WERI-Rb-1 (cell line): Measurements from ENCODE around the gene IL17C.

Experiments used
- DNase-seq: peaks from one replicate; pipeline ENCODE4 v3.0.0-alpha.2; 2020
- H3K27ac ChIP-seq: fragments of 250-450 bp; sonication (Bioruptor Pico); 2 replicates; pipeline ENCODE4 v1.5.1; 2020; ENCODE audit warnings: mild to moderate bottlenecking, moderate library complexity
- H3K27me3 ChIP-seq: fragments of 250-450 bp; sonication (Bioruptor Pico); 2 replicates; pipeline ENCODE4 v1.5.1; 2021; ENCODE audit warnings: mild to moderate bottlenecking, low read depth, moderate library complexity; ENCODE audit not compliant: insufficient read depth, severe bottlenecking
- H3K36me3 ChIP-seq: fragments of 250-450 bp; sonication (Bioruptor Pico); 2 replicates; pipeline ENCODE4 v1.5.1; 2020; ENCODE audit warnings: mild to moderate bottlenecking, moderate library complexity
- H3K4me3 ChIP-seq: 2 replicates; pipeline ENCODE4 v1.5.1; 2011; ENCODE audit warnings: low read depth, mild to moderate bottlenecking, control low read depth, low read length
- H3K9me3 ChIP-seq: fragments of 250-450 bp; sonication (Bioruptor Pico); 2 replicates; pipeline ENCODE4 v1.5.1; 2021; ENCODE audit warnings: mild to moderate bottlenecking, moderate library complexity; ENCODE audit not compliant: severe bottlenecking
- TF ChIP-seq, protein P1 (sequence below): IDR thresholded peaks from 2 replicates; pipeline ENCODE4 v1.5.1; 2011; ENCODE audit warnings: low read depth, mild to moderate bottlenecking, control low read depth, inconsistent platforms, low read length

Gene IL17C

DNA sequence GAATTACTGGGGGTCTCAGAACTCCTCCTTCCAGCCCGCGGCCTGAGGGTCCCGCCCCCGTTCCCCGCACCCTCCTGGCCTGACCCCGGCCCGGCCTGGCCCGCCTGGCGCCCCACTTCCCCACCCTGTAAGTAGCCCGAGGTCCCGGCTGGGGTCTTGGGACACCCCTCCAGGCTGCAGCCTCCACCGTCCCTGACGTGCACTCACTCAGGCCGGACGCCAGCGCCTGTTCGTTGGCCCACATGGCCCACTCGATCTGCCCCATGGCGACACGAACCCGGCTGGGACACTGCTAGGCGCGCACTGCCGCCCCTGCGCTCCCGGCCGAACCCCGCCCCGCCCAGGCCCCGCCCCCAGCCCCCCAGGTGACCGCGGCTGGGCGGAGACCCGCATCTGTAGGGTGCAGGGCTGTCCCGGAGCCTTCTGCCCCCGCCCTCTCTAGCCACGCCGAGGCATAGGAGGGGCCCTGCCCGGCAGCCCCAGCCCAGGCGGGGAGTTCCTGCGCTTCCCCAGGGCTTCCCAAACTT lies 12.4 kb downstream of the IL17C start, which contains the start of gene CYBA:
Gene CYBA (minus strand): TSS at position 305 of the 527 bp plus-strand sequence. CDS start 40 bp downstream, at position 265.
- Histone ChIP-seq H3K27ac (no peak within 1 kb of the TSS), H3K4me3 (no peak within 1 kb of the TSS), H3K9me3 (no peaks in the 10 kb centered on the region), H3K27me3 (no peaks in the 10 kb centered on the region), H3K36me3 (no peaks in the 10 kb centered on the region; the same call in 1 of the 2 replicates)
- DNase-seq: no peak
- TF ChIP-seq, protein P1, sequence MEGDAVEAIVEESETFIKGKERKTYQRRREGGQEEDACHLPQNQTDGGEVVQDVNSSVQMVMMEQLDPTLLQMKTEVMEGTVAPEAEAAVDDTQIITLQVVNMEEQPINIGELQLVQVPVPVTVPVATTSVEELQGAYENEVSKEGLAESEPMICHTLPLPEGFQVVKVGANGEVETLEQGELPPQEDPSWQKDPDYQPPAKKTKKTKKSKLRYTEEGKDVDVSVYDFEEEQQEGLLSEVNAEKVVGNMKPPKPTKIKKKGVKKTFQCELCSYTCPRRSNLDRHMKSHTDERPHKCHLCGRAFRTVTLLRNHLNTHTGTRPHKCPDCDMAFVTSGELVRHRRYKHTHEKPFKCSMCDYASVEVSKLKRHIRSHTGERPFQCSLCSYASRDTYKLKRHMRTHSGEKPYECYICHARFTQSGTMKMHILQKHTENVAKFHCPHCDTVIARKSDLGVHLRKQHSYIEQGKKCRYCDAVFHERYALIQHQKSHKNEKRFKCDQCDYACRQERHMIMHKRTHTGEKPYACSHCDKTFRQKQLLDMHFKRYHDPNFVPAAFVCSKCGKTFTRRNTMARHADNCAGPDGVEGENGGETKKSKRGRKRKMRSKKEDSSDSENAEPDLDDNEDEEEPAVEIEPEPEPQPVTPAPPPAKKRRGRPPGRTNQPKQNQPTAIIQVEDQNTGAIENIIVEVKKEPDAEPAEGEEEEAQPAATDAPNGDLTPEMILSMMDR: no peak

DNA sequence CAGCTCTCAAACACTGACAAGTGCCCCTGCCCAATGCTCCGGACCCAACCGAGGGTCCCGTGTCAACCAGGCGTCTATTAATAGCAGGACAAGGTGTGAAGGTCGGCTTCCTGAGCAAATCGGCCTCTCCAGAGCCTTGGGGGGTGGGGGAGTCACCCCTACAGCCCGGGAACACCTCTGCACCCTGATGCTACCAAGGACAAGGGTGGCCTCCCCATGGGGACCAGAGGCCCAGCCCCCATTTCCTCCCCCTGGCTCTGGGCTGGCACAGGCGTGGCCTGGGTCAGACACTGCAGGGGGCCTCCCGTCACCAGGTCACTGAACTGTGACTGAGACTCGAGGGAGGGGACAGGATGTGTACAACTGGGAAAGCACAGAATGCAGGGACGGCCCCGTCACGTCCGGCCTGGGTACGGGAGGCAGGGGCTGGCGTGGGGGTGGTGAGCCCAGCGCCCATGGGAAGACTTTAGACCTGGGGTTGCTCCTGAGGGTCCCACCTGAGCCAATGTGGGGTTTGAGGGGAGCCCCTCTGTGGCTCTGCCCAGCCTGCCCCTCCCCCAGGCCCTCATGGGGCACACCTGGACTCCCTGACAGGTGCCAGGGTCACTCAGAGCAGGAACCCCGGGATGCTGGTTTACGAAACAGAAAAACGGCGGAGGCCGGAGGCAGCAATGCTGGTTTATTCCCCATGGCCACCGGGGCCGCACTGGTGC lies 13.1 kb downstream of the IL17C start:
- H3K27ac ChIP-seq: no peak overlapping the region

DNA sequence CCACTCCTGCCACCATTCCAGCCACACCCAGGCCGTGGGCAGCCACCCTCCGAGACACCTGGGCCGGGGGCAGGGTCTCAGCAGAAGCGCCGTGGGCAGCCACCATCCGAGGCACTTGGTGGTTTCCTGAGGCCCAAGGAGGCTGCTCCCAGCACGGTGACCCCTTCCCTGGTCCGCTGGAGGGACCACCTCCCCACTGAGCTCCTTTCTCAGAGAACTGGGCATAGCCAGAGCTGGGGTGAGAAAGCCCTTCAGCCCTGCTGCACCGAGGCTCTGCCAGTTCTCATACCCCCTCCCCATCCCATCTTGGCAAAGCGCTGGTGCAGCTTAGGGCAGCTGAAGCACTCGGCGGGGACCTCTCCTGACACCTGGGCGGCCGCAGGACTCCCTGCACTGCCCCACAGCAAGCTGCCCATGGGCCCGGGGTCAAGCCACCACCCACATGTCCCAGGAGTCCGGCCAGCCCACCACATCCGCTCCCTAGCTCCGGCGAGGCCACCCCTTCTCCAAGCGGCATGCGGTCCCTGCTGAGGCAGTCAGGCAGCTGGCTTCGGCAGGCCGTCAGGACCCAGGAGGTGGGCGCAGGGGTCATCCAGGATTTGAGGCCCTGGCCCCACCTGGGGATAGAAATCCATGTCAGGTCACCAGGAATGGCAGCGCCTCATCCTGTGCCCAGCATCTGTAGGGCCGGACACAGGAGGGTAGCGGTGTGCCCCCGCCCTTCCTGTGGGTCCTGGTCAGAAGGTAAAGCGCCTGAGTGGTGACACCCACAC lies 13.8 kb downstream of the IL17C start:
- H3K36me3 ChIP-seq: no peaks in the 10 kb centered on the region; the same call in 1 of the 2 replicates
- H3K27me3 ChIP-seq: no peaks in the 10 kb centered on the region
- H3K9me3 ChIP-seq: no peaks in the 10 kb centered on the region
- TF ChIP-seq, protein P1: no peak
- no peak overlapping the region for H3K27ac ChIP-seq
- DNase-seq: no peak
- H3K4me3 ChIP-seq: no peak overlapping the region

More for the DNA sequence above, 13.1 kb downstream of the IL17C start:
- TF ChIP-seq, protein P1: no peak
- Histone ChIP-seq H3K27me3 (no peaks in the 10 kb centered on the region), H3K4me3 (no peak overlapping the region), H3K9me3 (no peaks in the 10 kb centered on the region), H3K36me3 (no peaks in the 10 kb centered on the region; the same call in 1 of the 2 replicates)
- peak; percentile 44 for DNase-seq

DNA sequence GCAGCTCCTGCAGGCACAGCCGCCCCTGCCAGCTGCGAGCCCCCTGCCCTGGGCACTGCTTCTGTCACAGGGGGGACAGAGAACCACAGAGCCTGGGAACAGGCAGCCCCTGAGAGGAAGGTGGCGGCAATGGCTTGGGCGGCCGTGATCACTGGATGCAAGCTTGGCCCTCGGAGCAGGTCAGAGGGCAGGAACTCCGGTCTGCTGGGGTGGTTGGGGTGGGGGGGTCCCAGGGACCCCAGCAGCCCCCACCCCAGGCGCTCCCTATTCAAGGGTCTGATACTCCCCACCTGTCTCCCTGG lies 14.3 kb downstream of the IL17C start:
- DNase-seq: no peak
- Histone ChIP-seq H3K36me3 (no peaks in the 10 kb centered on the region; the same call in 1 of the 2 replicates), H3K9me3 (no peaks in the 10 kb centered on the region), H3K27ac (no peak overlapping the region), H3K27me3 (no peaks in the 10 kb centered on the region), H3K4me3 (no peak overlapping the region)
- TF ChIP-seq, protein P1: no peak

DNA sequence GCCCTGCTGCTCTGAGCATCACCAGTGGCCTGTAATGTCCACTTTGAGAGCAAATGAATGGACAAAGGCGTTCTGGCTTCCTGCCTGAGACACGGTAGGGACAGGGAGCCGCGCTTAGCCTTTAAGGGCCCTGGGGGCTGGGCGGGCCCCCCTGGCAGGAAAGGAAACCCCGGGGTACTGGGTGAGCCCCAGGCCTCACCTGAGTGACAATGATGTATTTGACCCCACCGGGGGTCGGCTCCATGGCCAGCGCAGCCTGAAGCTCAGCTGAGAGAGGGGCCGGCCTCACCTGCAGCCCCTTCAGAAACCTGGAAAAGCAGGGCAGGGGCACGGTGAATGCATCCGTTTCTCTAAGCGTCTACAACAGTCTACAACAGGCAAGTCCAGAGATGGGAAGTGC lies 14.7 kb downstream of the IL17C start:
- TF ChIP-seq, protein P1: no peak
- H3K4me3 ChIP-seq: no peak overlapping the region
- H3K27ac ChIP-seq: no peak overlapping the region
- H3K36me3 ChIP-seq: no peaks in the 10 kb centered on the region; the same call in 1 of the 2 replicates
- H3K9me3 ChIP-seq: no peaks in the 10 kb centered on the region
- no peaks in the 10 kb centered on the region for H3K27me3 ChIP-seq
- no peak for DNase-seq
